Mesenchymal stem cell (in vitro differentiated cells and primary cell): ENCODE results near the gene CMYA5. TPM values are rescaled to one million over a fixed set of nuclear protein-coding genes. Genes with fewer than 3 reads are reported as not detected.

Experiments
- DNase-seq: peaks from one replicate; pipeline ENCODE4 v3.0.0-alpha.2; 2013
- H2AFZ ChIP-seq: one replicate; pipeline ENCODE4 v1.6.1; 2013; ENCODE audit warnings: low read depth, mild to moderate bottlenecking, control low read depth, inconsistent platforms, low read length, moderate library complexity
- H2AK5ac ChIP-seq: 2 replicates; pipeline ENCODE4 v1.6.1; 2013; ENCODE audit warnings: low read length, moderate library complexity, mild to moderate bottlenecking, inconsistent platforms; ENCODE audit not compliant: severe bottlenecking
- H2BK120ac ChIP-seq: one replicate; pipeline ENCODE4 v1.6.1; 2013; ENCODE audit warnings: low read depth, mild to moderate bottlenecking, inconsistent platforms, low read length, moderate library complexity
- H2BK12ac ChIP-seq, 2 experiments: one replicate each; pipeline ENCODE4 v1.6.1; 2013; ENCODE audit warnings: inconsistent platforms in 2 of 2, low read length in 2 of 2, mild to moderate bottlenecking in 2 of 2, moderate library complexity in 2 of 2, control low read depth in 1 of 2
- H2BK15ac ChIP-seq: one replicate; pipeline ENCODE4 v1.6.1; 2013; ENCODE audit warnings: mild to moderate bottlenecking, low read depth, inconsistent platforms; ENCODE audit not compliant: poor library complexity, severe bottlenecking
- H2BK5ac ChIP-seq: 2 replicates; pipeline ENCODE4 v1.6.1; 2013; ENCODE audit warnings: low read depth, mild to moderate bottlenecking, low read length, control low read depth, inconsistent platforms; ENCODE audit not compliant: poor library complexity, severe bottlenecking
- H3K14ac ChIP-seq, 2 experiments: one replicate each; pipeline ENCODE4 v1.6.1; 2013; ENCODE audit warnings: inconsistent platforms in 2 of 2, low read length in 2 of 2, control low read depth in 1 of 2, mild to moderate bottlenecking in 1 of 2, moderate library complexity in 1 of 2
- H3K18ac ChIP-seq, 2 experiments: one replicate each; pipeline ENCODE4 v1.6.1; 2013; ENCODE audit warnings: inconsistent platforms in 2 of 2, low read length in 2 of 2, control low read depth in 1 of 2, low read depth in 1 of 2, mild to moderate bottlenecking in 1 of 2
- H3K23ac ChIP-seq, 2 experiments: one replicate each; pipeline ENCODE4 v1.6.1; 2013; ENCODE audit warnings: inconsistent platforms in 2 of 2, low read length in 2 of 2, mild to moderate bottlenecking in 2 of 2, moderate library complexity in 2 of 2, control low read depth in 1 of 2
- H3K27ac ChIP-seq: 2 replicates; pipeline ENCODE4 v1.5.1; 2013; ENCODE audit warnings: mild to moderate bottlenecking, moderate library complexity, low read length, control low read depth, inconsistent platforms; ENCODE audit not compliant: poor library complexity, severe bottlenecking
- H3K27me3 ChIP-seq, 2 experiments: 2 replicates each; pipeline versions ENCODE4 v1.6.1 to v1.7.0; 2013; ENCODE audit warnings: low read length in 2 of 2, mild to moderate bottlenecking in 2 of 2, moderate library complexity in 2 of 2, control low read depth in 1 of 2, inconsistent platforms in 1 of 2; ENCODE audit not compliant: control insufficient read depth in 1 of 2, insufficient read depth in 1 of 2
- H3K36me3 ChIP-seq, 2 experiments: 2 replicates each; pipeline versions ENCODE4 v1.6.1 to v1.7.0; 2013; ENCODE audit warnings: low read length in 2 of 2, control low read depth in 1 of 2, inconsistent platforms in 1 of 2, low read depth in 1 of 2, mild to moderate bottlenecking in 1 of 2; ENCODE audit not compliant: insufficient read depth in 2 of 2, control insufficient read depth in 1 of 2
- H3K4ac ChIP-seq, 2 experiments: one replicate each; pipeline ENCODE4 v1.6.1; 2013; ENCODE audit warnings: inconsistent platforms in 2 of 2, low read length in 2 of 2, mild to moderate bottlenecking in 2 of 2, moderate library complexity in 2 of 2, control low read depth in 1 of 2, low read depth in 1 of 2
- H3K4me1 ChIP-seq: 2 replicates; pipeline ENCODE4 v1.6.1; 2013; ENCODE audit warnings: low read depth, low read length, control low read depth; ENCODE audit not compliant: control insufficient read depth, insufficient read depth
- H3K4me2 ChIP-seq: 2 replicates; pipeline ENCODE4 v1.6.1; 2013; ENCODE audit warnings: low read length, mild to moderate bottlenecking, inconsistent platforms; ENCODE audit not compliant: poor library complexity, severe bottlenecking
- H3K4me3 ChIP-seq, 2 experiments: 2 replicates each; pipeline versions ENCODE4 v1.5.1 to v1.7.0; 2013; ENCODE audit warnings: low read length in 2 of 2, mild to moderate bottlenecking in 2 of 2, control low read depth in 1 of 2, low read depth in 1 of 2; ENCODE audit not compliant: insufficient read depth in 1 of 2
- H3K79me1 ChIP-seq: replicated peaks from 2 replicates; pipeline ENCODE4 v1.6.1; 2013; ENCODE audit warnings: mild to moderate bottlenecking, control low read depth, low read length, inconsistent platforms; ENCODE audit not compliant: poor library complexity, severe bottlenecking
- H3K9ac ChIP-seq: 2 replicates; pipeline ENCODE4 v1.7.0; 2013; ENCODE audit warnings: mild to moderate bottlenecking, low read length, moderate library complexity
- H3K9me3 ChIP-seq: 2 replicates; pipeline ENCODE4 v1.7.0; 2013; ENCODE audit warnings: mild to moderate bottlenecking, low read length; ENCODE audit not compliant: control insufficient read depth
- H4K8ac ChIP-seq: one replicate; pipeline ENCODE4 v1.6.1; 2013; ENCODE audit warnings: inconsistent platforms, mild to moderate bottlenecking, low read length, moderate library complexity
- H4K91ac ChIP-seq: one replicate; pipeline ENCODE4 v1.6.1; 2013; ENCODE audit warnings: mild to moderate bottlenecking, low read length, inconsistent platforms
- WGBS: methylation state at CpG from one replicate; pipeline ENCODE4 v1.1.7; 2013; ENCODE audit warnings: mixed read lengths; 5-methylcytosine and 5-hydroxymethylcytosine counted together
- polyA plus RNA-seq, 2 experiments: library from polyadenylated mRNA; stranded (reverse); fragments of 200-250 nt; gene quantifications; one replicate each; pipeline ENCODE4 v1.2.3, GENCODE V29; 2013

CMYA5 gene
- polyA plus RNA-seq (2013, experiment 1 of 2), result 0.40 TPM
- polyA plus RNA-seq (2013, experiment 2 of 2), result 0.36 TPM

DNA sequence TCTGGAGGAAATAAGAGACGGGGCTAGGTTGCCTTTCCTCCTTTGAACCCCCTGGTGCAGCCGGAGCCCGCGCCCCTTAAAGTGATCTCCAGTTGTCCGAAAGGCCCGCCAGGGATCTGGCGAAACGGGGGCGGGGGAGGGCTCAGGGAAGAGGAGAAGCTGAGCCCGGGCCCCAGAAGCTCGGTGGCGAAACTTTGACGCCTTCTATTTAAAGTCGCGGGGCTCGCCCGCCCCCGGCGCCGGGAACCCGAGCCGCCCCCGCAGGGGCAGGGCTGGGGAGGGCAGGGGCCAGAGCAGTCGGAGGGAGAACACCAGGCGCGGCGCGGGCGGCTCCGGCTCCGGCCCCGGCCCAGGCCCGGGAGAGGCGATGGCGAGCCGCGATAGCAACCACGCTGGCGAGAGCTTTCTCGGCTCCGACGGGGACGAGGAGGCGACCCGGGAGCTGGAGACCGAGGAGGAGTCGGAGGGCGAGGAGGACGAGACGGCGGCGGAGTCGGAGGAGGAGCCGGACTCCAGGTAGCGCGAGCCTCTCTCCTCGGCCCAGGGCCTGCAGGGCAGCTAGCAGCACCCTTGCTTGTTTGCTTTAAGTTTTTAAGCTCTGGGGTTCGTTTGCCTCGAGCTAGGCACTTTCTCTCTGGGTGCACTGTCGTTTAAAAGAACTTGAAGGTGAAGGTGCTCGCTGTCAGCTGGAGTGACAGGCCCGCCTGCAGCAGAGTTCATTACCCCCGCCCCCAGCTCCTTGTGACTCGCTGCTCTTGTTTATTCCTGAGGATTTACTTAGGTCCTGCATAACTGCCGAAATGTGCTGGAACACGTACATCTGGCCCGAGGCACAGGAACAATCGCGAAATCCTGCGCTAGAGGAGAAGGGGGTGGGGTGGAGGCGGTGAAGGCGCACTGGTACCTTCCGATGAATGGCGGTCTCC, at the start of gene CMYA5:
Gene CMYA5 (plus strand): TSS at position 296 of the 926 bp plus-strand sequence. CDS start 72 bp downstream, at position 368.
- peaks cover 10% of the 10 kb centered on the region for H3K79me1 ChIP-seq
- peak within 1 kb of the TSS; percentile 45 for H4K91ac ChIP-seq
- peak within 1 kb of the TSS in 1 of 2 experiments; percentile 81 for H3K18ac ChIP-seq
- H3K4me1 ChIP-seq, result peaks cover 14% of the 10 kb centered on the region
- peak within 1 kb of the TSS; percentile 13 to 24 for H3K4ac ChIP-seq
- peak within 1 kb of the TSS in 1 of 2 experiments; percentile 20 for H3K23ac ChIP-seq
- peak within 1 kb of the TSS; percentile 97 for H2AK5ac ChIP-seq
- H2BK12ac ChIP-seq, result peak within 1 kb of the TSS in 1 of 2 experiments; percentile 37
- peaks cover 0 to 18% of the 10 kb centered on the region in 2 experiments for H3K36me3 ChIP-seq
- no peak within 1 kb of the TSS for H3K27ac ChIP-seq
- no peaks in the 10 kb centered on the region for H3K27me3 ChIP-seq
- peak within 1 kb of the TSS; percentile 85 for H3K9ac ChIP-seq
- H3K14ac ChIP-seq, result peak within 1 kb of the TSS in 1 of 2 experiments; percentile 53
- peak within 1 kb of the TSS; percentile 20 for H2AFZ ChIP-seq
- peak within 1 kb of the TSS; percentile 68 for H2BK120ac ChIP-seq
- peak; percentile 49 for DNase-seq
- peak within 1 kb of the TSS; percentile 80 for H2BK15ac ChIP-seq
- peak within 1 kb of the TSS; percentile 24 for H2BK5ac ChIP-seq
- WGBS, result 8% methylated on average over 70 of the region's 74 CpGs
- peak within 1 kb of the TSS; percentile 78 for H4K8ac ChIP-seq
- no peaks in the 10 kb centered on the region for H3K9me3 ChIP-seq
- peak within 1 kb of the TSS; percentile 55 to 74 for H3K4me3 ChIP-seq
- peak within 1 kb of the TSS; percentile 71 for H3K4me2 ChIP-seq

DNA sequence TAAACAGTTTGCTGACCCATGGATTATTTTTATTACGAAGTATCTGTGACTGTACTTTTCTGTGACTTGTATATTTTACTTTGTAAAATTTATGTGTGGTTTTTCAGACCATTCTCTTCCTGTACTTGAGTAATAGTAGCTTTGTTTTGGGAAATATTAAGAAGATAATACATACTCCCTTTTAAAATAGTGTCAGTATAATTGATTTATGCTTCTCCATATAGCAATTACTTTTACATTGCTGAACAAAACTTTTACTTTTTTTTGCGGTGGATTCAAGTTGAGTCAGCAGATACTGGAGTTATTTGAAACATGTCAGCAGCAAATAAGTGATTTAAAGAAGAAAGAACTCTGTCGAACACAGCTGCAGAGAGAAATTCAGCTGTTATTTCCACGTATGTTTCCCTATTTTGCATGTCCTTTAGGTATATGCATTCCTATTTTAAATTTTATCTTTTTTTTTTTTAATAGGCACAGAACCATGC, 49.0 kb upstream of the CMYA5 start:
- no peak overlapping the region for H4K91ac ChIP-seq
- no peak overlapping the region for H2BK15ac ChIP-seq
- H3K36me3 ChIP-seq, result peaks cover 13 to 92% of the 10 kb centered on the region in 2 experiments
- H3K79me1 ChIP-seq, result peaks cover 17% of the 10 kb centered on the region
- DNase-seq, result peak; percentile 38
- no peaks in the 10 kb centered on the region for H3K9me3 ChIP-seq
- no peak overlapping the region for H3K18ac ChIP-seq
- no peaks in the 10 kb centered on the region for H3K27me3 ChIP-seq
- no peak overlapping the region for H3K27ac ChIP-seq
- H3K4me3 ChIP-seq, result no peak overlapping the region
- no peak overlapping the region for H3K4ac ChIP-seq
- no peak overlapping the region for H3K4me2 ChIP-seq
- H3K14ac ChIP-seq, result no peak overlapping the region
- H3K9ac ChIP-seq, result no peak overlapping the region
- no peak overlapping the region for H3K23ac ChIP-seq
- H2BK12ac ChIP-seq, result no peak overlapping the region
- WGBS, result 75% methylated on average over 2 of the region's 4 CpGs
- no peak overlapping the region for H4K8ac ChIP-seq
- H2AK5ac ChIP-seq, result no peak overlapping the region
- no peak overlapping the region for H2BK5ac ChIP-seq
- no peaks in the 10 kb centered on the region for H3K4me1 ChIP-seq
- no peak overlapping the region for H2AFZ ChIP-seq
- no peak overlapping the region for H2BK120ac ChIP-seq

DNA sequence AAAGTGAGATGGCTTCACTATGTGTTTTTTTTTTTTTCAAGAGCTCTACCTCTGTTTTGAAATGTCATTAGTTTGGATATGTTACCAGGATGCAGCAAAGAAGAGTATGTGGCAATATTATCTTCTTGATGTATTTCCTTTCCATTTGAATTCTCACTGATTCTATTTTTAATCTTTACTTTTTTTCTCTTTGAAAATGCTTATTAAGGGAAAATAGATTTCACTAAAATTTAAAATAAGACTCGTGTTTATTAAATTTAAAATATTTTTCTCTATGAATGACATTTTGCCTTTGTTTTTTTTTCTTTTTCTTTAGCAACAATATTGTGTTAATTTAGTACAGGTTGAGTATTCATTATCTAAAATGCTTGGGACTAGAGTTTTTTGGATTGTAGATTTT, 48.2 kb upstream of the CMYA5 start:
- Histone ChIP-seq H2AK5ac (no peak overlapping the region), H2BK5ac (no peak overlapping the region), H2AFZ (no peak overlapping the region), H4K8ac (no peak overlapping the region), H3K4ac (no peak overlapping the region), H3K9ac (no peak overlapping the region), H2BK15ac (no peak overlapping the region), H3K27ac (no peak overlapping the region), H2BK120ac (no peak overlapping the region), H3K36me3 (peaks cover 13 to 92% of the 10 kb centered on the region in 2 experiments), H3K9me3 (no peaks in the 10 kb centered on the region), H3K18ac (no peak overlapping the region), H2BK12ac (no peak overlapping the region), H4K91ac (no peak overlapping the region), H3K14ac (no peak overlapping the region), H3K4me1 (no peaks in the 10 kb centered on the region), H3K23ac (no peak overlapping the region), H3K4me2 (no peak overlapping the region), H3K27me3 (no peaks in the 10 kb centered on the region), H3K79me1 (peaks cover 21% of the 10 kb centered on the region), H3K4me3 (no peak overlapping the region)
- DNase-seq, result no peak
- no CpG with 5 or more reads among the region's 1 CpG for WGBS

DNA sequence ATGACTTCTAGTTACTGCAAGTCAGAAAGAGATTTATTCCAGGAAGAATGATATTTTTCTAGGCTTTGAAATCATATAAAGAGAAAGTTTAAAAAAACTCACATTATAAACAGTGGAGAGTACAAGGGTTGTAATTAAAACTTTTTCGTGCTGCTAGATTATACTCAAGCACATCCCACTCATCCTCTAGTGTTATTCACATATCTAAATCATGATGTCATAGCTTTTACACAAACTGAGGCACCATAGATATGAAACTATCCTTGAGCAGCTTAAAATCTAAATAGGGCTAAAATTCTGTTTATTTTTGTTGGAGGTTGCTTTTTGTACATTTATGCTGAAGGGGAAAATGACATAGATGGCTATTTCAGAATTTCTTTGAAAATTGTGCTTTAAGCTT, 47.4 kb upstream of the CMYA5 start:
- Histone ChIP-seq H3K4me3 (no peak overlapping the region), H3K4me2 (no peak overlapping the region), H3K79me1 (peaks cover 22% of the 10 kb centered on the region), H2BK5ac (no peak overlapping the region), H2BK120ac (no peak overlapping the region), H3K14ac (no peak overlapping the region), H3K23ac (no peak overlapping the region), H3K18ac (no peak overlapping the region), H3K36me3 (peaks cover 17 to 93% of the 10 kb centered on the region in 2 experiments), H4K8ac (no peak overlapping the region), H3K4ac (no peak overlapping the region), H2AK5ac (no peak overlapping the region), H3K27me3 (no peaks in the 10 kb centered on the region), H3K27ac (no peak overlapping the region), H4K91ac (no peak overlapping the region), H3K9ac (peak overlapping the region; percentile 17), H3K9me3 (no peaks in the 10 kb centered on the region), H2AFZ (no peak overlapping the region), H3K4me1 (no peaks in the 10 kb centered on the region), H2BK12ac (no peak overlapping the region), H2BK15ac (no peak overlapping the region)
- DNase-seq, result peak; percentile 22
- no CpG with 5 or more reads among the region's 1 CpG for WGBS
